Mucosa of stomach (tissue), 1 donor: ENCODE data around the gene TNNT3.

Experiments used
- H3K27me3 ChIP-seq: one replicate; pipeline ENCODE4 v1.7.0; 2013; ENCODE audit warnings: mild to moderate bottlenecking, low read length; ENCODE audit not compliant: control insufficient read depth, insufficient read depth
- H3K36me3 ChIP-seq: one replicate; pipeline ENCODE4 v1.7.0; 2013; ENCODE audit warnings: low read length; ENCODE audit not compliant: control insufficient read depth, insufficient read depth
- H3K4me1 ChIP-seq: one replicate; pipeline ENCODE4 v1.7.0; 2013; ENCODE audit warnings: mild to moderate bottlenecking, low read length; ENCODE audit not compliant: control insufficient read depth, insufficient read depth
- H3K4me3 ChIP-seq: one replicate; pipeline ENCODE4 v1.7.0; 2013; ENCODE audit warnings: low read length
- H3K9ac ChIP-seq: one replicate; pipeline ENCODE4 v1.7.0; 2013; ENCODE audit warnings: mild to moderate bottlenecking, low read length, moderate library complexity
- H3K9me3 ChIP-seq: one replicate; pipeline ENCODE4 v1.7.0; 2013; ENCODE audit warnings: mild to moderate bottlenecking, low read length, moderate library complexity; ENCODE audit not compliant: control insufficient read depth
- donor health status: Pancreatic carcinoma.

The TNNT3 gene

GRCh38 chr11:1923201-1923956, 3.9 kb downstream of the TNNT3 start:
- Histone ChIP-seq H3K36me3 (no peaks in the 10 kb centered on the region), H3K9me3 (no peaks in the 10 kb centered on the region), H3K4me1 (no peaks in the 10 kb centered on the region), H3K4me3 (no peak overlapping the region), H3K9ac (no peak overlapping the region), H3K27me3 (peaks cover 6% of the 10 kb centered on the region)

GRCh38 chr11:1924181-1924580, 4.7 kb downstream of the TNNT3 start:
- Histone ChIP-seq H3K9me3 (no peaks in the 10 kb centered on the region), H3K4me3 (no peak overlapping the region), H3K27me3 (peaks cover 6% of the 10 kb centered on the region), H3K9ac (no peak overlapping the region), H3K36me3 (no peaks in the 10 kb centered on the region), H3K4me1 (no peaks in the 10 kb centered on the region)

DNA sequence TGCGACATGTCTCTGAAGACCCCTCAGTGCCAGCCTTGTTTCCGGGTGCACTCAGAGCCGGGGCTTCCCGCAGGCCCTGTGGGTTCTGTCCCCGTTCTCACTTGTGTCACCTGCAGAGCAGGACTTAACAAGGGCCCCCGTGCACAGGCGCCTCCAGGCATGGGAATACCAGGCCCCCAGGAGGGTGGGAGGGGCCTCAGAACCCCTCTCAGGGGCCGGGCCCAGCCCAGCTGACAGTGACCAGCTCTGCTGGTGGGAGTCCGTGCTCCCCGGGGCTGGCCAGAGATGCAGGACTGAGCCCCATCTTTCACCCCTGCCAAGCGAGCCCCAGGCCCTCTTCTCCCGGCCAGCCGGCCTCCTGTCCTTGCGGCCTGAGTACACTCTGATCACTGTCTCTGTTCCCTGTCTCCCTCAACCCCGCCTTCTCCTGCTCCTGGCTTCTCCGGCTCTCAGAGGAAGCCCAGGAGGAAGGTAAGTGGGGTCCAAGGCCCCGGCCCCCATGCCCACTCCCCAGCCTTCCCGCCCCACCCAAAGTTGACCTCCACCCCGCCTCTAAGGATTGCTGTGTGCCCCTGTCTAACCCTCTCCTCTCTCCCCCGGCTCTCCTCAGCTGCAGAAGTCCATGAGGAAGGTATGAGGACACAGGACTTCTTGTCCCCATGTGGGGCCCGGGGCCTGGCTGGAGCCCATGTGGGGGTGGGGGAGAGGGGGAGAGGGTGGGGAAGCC, 5.3 kb downstream of the TNNT3 start:
- Histone ChIP-seq H3K4me3 (no peak overlapping the region), H3K9me3 (no peaks in the 10 kb centered on the region), H3K36me3 (no peaks in the 10 kb centered on the region), H3K4me1 (no peaks in the 10 kb centered on the region), H3K27me3 (peaks cover 6% of the 10 kb centered on the region), H3K9ac (no peak overlapping the region)

- no peak overlapping the region for H3K4me3 ChIP-seq
- H3K36me3 ChIP-seq, result no peaks in the 10 kb centered on the region
- peaks cover 6% of the 10 kb centered on the region for H3K27me3 ChIP-seq
- no peak overlapping the region for H3K9ac ChIP-seq
- H3K9me3 ChIP-seq, result no peaks in the 10 kb centered on the region
- H3K4me1 ChIP-seq, result no peaks in the 10 kb centered on the region
These were observed 6.1 kb downstream of the TNNT3 start for GRCh38 chr11:1925373-1926155.

- Histone ChIP-seq H3K4me1 (no peaks in the 10 kb centered on the region), H3K36me3 (no peaks in the 10 kb centered on the region), H3K9ac (no peak overlapping the region), H3K9me3 (no peaks in the 10 kb centered on the region), H3K4me3 (no peak overlapping the region), H3K27me3 (peaks cover 6% of the 10 kb centered on the region)
These were observed 6.9 kb downstream of the TNNT3 start for GRCh38 chr11:1926156-1927025.

- H3K9ac ChIP-seq, result no peak overlapping the region
- no peak overlapping the region for H3K4me3 ChIP-seq
- H3K27me3 ChIP-seq, result peaks cover 6% of the 10 kb centered on the region
- H3K9me3 ChIP-seq, result no peaks in the 10 kb centered on the region
- H3K4me1 ChIP-seq, result no peaks in the 10 kb centered on the region
- no peaks in the 10 kb centered on the region for H3K36me3 ChIP-seq
These were observed 7.7 kb downstream of the TNNT3 start for GRCh38 chr11:1927026-1927847.

DNA sequence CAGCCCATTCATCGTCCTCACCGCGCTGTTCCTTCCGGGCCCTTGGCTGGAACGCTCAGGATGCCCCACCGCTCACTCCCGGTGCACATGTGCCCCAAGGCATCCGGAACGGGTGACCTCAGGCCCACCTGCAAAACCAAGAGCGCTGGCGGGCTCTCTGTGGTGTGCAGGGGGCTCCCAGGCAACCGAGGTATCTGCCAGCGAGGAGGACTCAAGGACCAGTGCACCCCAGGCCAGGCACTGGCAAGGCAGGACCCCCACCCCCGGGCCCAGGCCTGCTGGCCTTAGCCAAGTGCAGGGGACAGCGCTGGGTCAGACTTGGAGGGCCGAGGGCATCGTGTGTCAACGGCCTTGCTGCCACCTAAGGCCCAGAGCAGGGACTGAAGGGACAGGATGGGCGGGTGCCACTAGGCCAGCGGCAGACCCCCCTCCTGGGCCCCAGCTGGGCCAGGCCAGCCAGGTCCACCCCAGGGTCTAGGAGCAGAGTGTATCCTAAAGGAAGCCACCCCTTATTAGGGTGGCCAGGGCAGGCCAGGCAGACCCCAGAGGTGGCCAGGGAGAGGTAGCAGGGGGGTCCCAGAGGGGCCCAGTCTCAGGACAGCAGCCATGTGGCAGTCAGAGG, 8.5 kb downstream of the TNNT3 start:
- H3K9ac ChIP-seq, result no peak overlapping the region
- H3K4me1 ChIP-seq, result no peaks in the 10 kb centered on the region

GRCh38 chr11:1928470-1928890, 9.0 kb downstream of the TNNT3 start:
- no peak overlapping the region for H3K9ac ChIP-seq
- no peaks in the 10 kb centered on the region for H3K4me1 ChIP-seq

More for the DNA sequence above, 8.5 kb downstream of the TNNT3 start:
- Histone ChIP-seq H3K4me3 (no peak overlapping the region), H3K27me3 (peaks cover 6% of the 10 kb centered on the region), H3K9me3 (no peaks in the 10 kb centered on the region), H3K36me3 (no peaks in the 10 kb centered on the region)

DNA sequence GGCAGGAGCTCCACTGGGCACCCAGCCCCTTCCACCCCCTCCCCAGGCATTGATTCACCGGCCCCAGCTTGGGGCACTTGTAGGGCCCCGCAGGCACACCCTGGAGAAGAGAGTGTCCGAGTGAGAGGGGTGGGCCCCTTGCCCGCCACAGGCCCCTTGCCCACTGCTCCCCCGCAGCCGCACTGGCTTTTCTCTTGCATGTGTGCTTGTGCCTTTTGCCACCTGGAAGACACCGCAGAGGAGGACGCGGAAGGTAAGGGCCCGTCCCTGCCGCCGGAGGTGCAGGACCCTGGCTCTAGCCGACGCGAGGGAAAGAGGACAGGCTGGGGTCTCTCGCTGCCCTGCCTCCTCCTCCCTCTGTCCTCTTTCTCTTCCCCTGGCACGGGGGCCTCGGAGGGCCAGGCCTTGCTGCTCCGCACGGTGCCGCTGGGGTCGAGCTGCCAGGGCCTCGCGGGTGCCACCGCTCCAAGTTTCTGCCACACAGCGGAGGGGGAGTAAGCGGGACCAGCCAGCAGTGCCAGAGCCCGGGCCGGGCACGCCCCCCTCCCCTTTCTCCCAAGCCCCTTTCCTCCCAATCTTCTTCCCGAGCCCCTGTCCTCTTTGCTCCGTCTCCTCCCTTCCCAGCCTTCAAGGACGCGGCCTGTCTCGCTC, 9.5 kb downstream of the TNNT3 start:
- H3K4me1 ChIP-seq, result no peaks in the 10 kb centered on the region
- H3K9ac ChIP-seq, result no peak overlapping the region
- no peaks in the 10 kb centered on the region for H3K36me3 ChIP-seq
- H3K9me3 ChIP-seq, result no peaks in the 10 kb centered on the region
- peaks cover 6% of the 10 kb centered on the region for H3K27me3 ChIP-seq
- no peak overlapping the region for H3K4me3 ChIP-seq

More at GRCh38 chr11:1928470-1928890, 9.0 kb downstream of the TNNT3 start:
- Histone ChIP-seq H3K36me3 (no peaks in the 10 kb centered on the region), H3K27me3 (peaks cover 6% of the 10 kb centered on the region), H3K4me3 (no peak overlapping the region), H3K9me3 (no peaks in the 10 kb centered on the region)
